Measurements from ENCODE around the gene EME1.

DNA sequence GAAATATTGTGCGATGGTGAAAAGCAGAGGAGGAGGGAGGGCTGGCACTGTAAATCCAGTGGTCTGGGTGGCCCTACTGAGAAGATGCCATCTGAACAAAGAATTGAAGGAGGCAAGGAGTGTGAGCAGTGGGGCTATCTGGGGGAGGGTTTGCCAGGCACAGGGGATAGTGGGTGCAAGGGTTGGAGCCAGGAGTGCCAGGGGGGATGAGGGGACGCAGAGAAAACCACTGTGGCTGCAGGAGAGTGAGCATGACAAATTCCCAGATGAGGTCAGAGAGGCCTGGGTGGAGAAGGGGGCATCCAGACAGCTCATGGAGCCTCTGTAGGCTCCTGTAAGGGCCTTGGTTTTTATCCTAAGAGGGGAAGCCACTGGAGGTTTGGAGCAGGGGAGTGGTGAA is 22.3 kb upstream of the EME1 start:
- TF ChIP-seq, protein P1, sequence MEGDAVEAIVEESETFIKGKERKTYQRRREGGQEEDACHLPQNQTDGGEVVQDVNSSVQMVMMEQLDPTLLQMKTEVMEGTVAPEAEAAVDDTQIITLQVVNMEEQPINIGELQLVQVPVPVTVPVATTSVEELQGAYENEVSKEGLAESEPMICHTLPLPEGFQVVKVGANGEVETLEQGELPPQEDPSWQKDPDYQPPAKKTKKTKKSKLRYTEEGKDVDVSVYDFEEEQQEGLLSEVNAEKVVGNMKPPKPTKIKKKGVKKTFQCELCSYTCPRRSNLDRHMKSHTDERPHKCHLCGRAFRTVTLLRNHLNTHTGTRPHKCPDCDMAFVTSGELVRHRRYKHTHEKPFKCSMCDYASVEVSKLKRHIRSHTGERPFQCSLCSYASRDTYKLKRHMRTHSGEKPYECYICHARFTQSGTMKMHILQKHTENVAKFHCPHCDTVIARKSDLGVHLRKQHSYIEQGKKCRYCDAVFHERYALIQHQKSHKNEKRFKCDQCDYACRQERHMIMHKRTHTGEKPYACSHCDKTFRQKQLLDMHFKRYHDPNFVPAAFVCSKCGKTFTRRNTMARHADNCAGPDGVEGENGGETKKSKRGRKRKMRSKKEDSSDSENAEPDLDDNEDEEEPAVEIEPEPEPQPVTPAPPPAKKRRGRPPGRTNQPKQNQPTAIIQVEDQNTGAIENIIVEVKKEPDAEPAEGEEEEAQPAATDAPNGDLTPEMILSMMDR (IDR thresholded peaks at IDR 0.05) = no peak
- no peak for TF ChIP-seq POLR2A (IDR thresholded peaks at IDR 0.05)

Data from lower leg skin (tissue), 3 donors.